22Rv1 (cell line): Measurements from ENCODE around the gene CD34.

Experiments
- H3K27ac ChIP-seq: fragments of 450-650 bp; 2 replicates; pipeline ENCODE4 v1.5.1; 2017
- CTCF ChIP-seq: fragments of 450-650 bp; IDR thresholded peaks from 2 replicates; pipeline ENCODE4 v1.5.1; 2017; ENCODE audit warnings: mild to moderate bottlenecking
- ZFX ChIP-seq: fragments of 450-650 bp; IDR thresholded peaks from 2 replicates; pipeline ENCODE4 v1.6.1; 2017; ENCODE audit warnings: antibody characterized with exemption, borderline replicate concordance

The CD34 gene

DNA sequence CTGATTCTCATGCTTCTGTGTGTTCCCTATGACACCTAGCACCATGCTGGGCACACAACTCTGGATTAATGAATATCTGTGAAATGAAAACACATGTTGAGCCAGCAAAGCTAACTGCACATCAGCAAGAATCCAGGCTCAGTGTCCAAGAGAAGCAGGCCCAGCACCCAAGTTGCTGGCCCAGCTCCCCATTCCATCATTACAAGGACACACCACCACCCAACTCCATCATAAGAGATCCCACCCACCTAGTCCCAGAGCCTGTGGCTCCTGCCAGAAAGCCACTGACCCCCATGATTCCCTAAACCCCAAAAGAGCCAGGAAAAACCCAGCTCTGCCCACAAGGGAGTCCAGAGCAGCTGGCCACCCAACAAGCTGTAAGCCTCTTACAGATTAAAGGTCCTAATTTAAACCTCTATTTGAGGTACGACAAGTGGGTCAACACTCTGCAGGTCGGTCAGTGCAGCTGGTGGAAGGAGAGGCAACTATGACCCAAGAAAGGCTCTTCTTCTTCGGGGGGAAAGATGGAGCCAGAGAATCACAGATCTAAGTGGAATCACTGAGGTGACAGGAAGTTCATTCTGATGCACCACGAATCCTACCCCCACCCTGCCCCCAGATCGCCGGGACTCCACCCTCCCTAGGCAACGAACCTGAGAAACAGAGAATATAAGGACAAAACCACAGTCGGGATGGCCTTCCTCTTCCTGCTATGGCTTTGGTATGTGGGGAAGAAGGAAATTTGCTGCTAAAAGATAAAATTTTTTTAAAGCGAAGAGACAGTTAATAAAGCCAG lies 58.2 kb downstream of the CD34 start:
- H3K27ac ChIP-seq = no peak overlapping the region
- TF ChIP-seq ZFX (no peak), CTCF (no peak)

- TF ChIP-seq CTCF = no peak
- no peak for TF ChIP-seq ZFX
- H3K27ac ChIP-seq = peak overlapping the region; percentile 76; the same call in 1 of the 2 replicates
These were observed 59.2 kb downstream of the CD34 start for GRCh38 chr1:207851696-207852095.

GRCh38 chr1:207850621-207851407 lies 60.1 kb downstream of the CD34 start:
- TF ChIP-seq CTCF = no peak
- TF ChIP-seq ZFX = no peak
- peak overlapping the region; percentile 76 for H3K27ac ChIP-seq

- peak overlapping the region; percentile 76 for H3K27ac ChIP-seq
- TF ChIP-seq ZFX = no peak
These were observed 61.3 kb downstream of the CD34 start for GRCh38 chr1:207849646-207850045.

- H3K27ac ChIP-seq = peak overlapping the region; percentile 76
- no peak for TF ChIP-seq CTCF
- TF ChIP-seq ZFX = no peak
These were observed 61.9 kb downstream of the CD34 start for GRCh38 chr1:207849016-207849415.

GRCh38 chr1:207848234-207848633 lies 62.7 kb downstream of the CD34 start:
- TF ChIP-seq CTCF (no peak), ZFX (no peak)
- peak overlapping the region; percentile 76 for H3K27ac ChIP-seq

GRCh38 chr1:207847116-207847515 lies 63.8 kb downstream of the CD34 start:
- H3K27ac ChIP-seq = peak overlapping the region; percentile 76; the same call in 1 of the 2 replicates
- TF ChIP-seq CTCF = no peak
- TF ChIP-seq ZFX = no peak
